Measurements from ENCODE around the gene DCTN2. TPM values are rescaled to one million over a fixed set of nuclear protein-coding genes. Genes with fewer than 3 reads are reported as not detected.

The DCTN2 gene
- total and polyA plus RNA-seq, 4 experiments from 2014 or later, result 67.4 to 86.2 (median 70.0) TPM

DNA sequence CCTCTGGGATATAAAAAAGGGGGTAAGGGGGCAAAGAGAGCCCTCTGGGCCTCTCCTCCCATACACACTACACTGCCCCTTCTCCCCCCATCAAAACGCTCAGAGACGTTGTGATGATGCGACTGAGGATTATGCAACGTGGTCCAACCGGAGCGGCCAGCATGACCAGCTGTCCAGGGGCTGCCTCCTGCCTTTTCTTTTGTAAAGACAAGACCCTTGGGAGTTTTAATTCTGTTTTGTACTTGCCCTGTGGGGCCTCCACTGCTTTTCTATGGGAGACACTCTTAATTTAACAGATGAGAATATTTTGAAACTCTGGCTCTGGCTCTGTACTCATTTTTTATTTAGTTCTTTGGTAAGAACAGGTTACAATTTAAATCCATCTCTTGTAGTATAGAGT, 17.2 kb downstream of the DCTN2 start:
- Mint-ChIP-seq H3K36me3 (peaks cover 22 to 76% of the 10 kb centered on the region in 2 donors), H3K27ac (peak overlapping the region in 3 of 7 donors; percentile 10 to 64 (median 63)), H3K4me3 (no peak overlapping the region), H3K27me3 (no peaks in the 10 kb centered on the region), H3K9me3 (no peaks in the 10 kb centered on the region), H3K4me1 (peaks cover 1 to 7% (median 3%) of the 10 kb centered on the region in 4 donors)
- H3K27me3 ChIP-seq (ENCODE audit: insufficient read depth, low read length), result no peaks in the 10 kb centered on the region
- intact Hi-C loops (cut with micrococcal nuclease), result no loop called here
- peaks cover 8% of the 10 kb centered on the region for H3K4me1 ChIP-seq (ENCODE audit: insufficient read depth, low read length)
- no peak overlapping the region for H3K27ac ChIP-seq (ENCODE audit: low read depth, low read length)
- POLR2A ChIA-PET (ENCODE audit: partially characterized antibody), result interaction anchor here (0.9 to 1.0 kb wide), 3 partner anchors 10 to 18 kb away, joined by 4 read pairs; no protein-coding TSS in a partner anchor
- no peak for DNase-seq
- H3K9me3 ChIP-seq (ENCODE audit: control insufficient read depth in 1 of 2, low read length in 2 of 2), result no peaks in the 10 kb centered on the region
- peaks cover 72% of the 10 kb centered on the region for H3K36me3 ChIP-seq (ENCODE audit: insufficient read depth, low read length)
- CTCF ChIA-PET (ENCODE audit: partially characterized antibody), result interaction anchor here (1.6 kb wide), 1 partner anchor 9 kb away, joined by 4 read pairs; no protein-coding TSS in a partner anchor
- H3K4me3 ChIP-seq (ENCODE audit: low read length in 2 of 2), result no peak overlapping the region

DNA sequence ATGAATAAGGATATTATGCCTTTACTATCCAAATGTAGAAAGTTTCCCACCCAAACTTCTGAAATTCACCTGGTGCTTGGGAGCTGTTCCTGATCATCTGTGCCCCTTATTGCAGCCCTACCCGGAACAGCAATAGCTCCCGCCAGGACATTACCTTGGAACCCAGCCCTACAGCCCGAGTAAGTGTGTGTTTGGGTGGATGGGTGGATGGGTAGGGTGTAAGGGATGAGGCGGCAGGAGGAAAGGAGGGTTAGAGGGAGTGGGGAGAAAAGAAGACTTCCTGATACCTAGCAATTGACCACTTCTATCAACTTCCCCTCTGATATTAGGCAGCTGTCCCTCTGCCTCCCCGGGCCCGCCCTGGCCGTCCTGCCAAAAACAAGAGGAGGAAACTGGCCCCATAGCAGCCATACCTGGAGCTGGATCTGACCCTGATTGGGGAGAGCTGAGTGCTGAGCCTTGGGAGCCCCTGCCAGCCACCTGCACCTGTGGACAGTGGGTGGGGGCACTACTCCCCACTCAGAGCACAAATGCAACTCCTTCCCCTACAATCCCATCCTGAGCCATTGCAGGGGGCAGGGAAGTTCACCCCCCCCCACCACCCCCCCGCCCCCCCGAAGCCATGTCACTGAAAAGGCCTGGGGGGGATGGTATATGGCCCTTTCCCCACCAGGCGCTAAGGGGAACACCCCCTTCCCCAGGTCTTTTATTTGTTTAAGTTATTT, 18.0 kb downstream of the DCTN2 start:
- CTCF ChIA-PET (ENCODE audit: partially characterized antibody), result interaction anchor here (0.6 kb wide), 1 partner anchor 105 kb away, joined by 4 read pairs; no protein-coding TSS in a partner anchor
- Histone ChIP-seq H3K36me3 (ENCODE audit: insufficient read depth, low read length) (peaks cover 66% of the 10 kb centered on the region), H3K4me3 (ENCODE audit: low read length in 2 of 2) (no peak overlapping the region), H3K27ac (ENCODE audit: low read depth, low read length) (no peak overlapping the region), H3K27me3 (ENCODE audit: insufficient read depth, low read length) (no peaks in the 10 kb centered on the region), H3K9me3 (ENCODE audit: control insufficient read depth in 1 of 2, low read length in 2 of 2) (no peaks in the 10 kb centered on the region), H3K4me1 (ENCODE audit: insufficient read depth, low read length) (peaks cover 16% of the 10 kb centered on the region)
- no peak for DNase-seq
- intact Hi-C loops (cut with micrococcal nuclease), result no loop called here
- peak overlapping the region in 1 of 8 donors; percentile 7 for H3K4me3 Mint-ChIP-seq
- H3K36me3 Mint-ChIP-seq, result peaks cover 23 to 78% of the 10 kb centered on the region in 2 donors
- POLR2A ChIA-PET (ENCODE audit: partially characterized antibody), result interaction anchor here (1.0 to 1.3 kb wide), 4 partner anchors 10 to 50 kb away, joined by 3 to 6 read pairs (median 4); partner anchors contain the start of gene DCTN2
- peak overlapping the region in 6 of 7 donors; percentile 25 to 85 (median 57) for H3K27ac Mint-ChIP-seq
- no peaks in the 10 kb centered on the region for H3K27me3 Mint-ChIP-seq
- H3K4me1 Mint-ChIP-seq, result peaks cover 8 to 14% (median 10%) of the 10 kb centered on the region in 4 donors
- no peaks in the 10 kb centered on the region for H3K9me3 Mint-ChIP-seq

DNA sequence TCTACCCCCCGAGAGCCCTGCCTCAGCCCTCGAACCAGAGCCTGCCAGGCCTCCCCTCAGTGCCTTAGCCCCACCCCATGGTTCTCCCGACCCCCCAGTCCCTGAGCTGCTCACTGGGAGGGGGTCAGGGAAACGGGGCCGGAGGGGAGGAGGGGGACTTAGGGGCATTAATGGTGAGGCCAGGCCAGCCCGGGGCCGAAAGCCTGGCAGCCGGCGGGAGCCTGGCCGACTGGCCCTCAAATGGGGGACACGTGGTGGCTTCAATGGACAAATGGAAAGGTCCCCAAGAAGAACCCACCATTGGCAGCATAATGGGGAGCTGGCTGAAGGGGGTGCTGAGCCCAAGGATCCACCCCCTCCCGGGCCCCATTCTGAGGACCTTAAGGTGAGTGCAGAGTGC, 18.8 kb downstream of the DCTN2 start:
- no peaks in the 10 kb centered on the region for H3K27me3 ChIP-seq (ENCODE audit: insufficient read depth, low read length)
- no peak overlapping the region for H3K4me3 Mint-ChIP-seq
- CTCF ChIA-PET (ENCODE audit: partially characterized antibody), result interaction anchor here (0.9 kb wide), 1 partner anchor 54 kb away, joined by 3 read pairs; no protein-coding TSS in a partner anchor
- peak overlapping the region in 1 of 7 donors; percentile 59 for H3K27ac Mint-ChIP-seq
- peaks cover 14 to 23% (median 18%) of the 10 kb centered on the region in 4 donors for H3K4me1 Mint-ChIP-seq
- no peaks in the 10 kb centered on the region for H3K9me3 Mint-ChIP-seq
- H3K36me3 Mint-ChIP-seq, result peaks cover 21 to 80% of the 10 kb centered on the region in 2 donors
- POLR2A ChIA-PET (ENCODE audit: partially characterized antibody), result interaction anchor here (1.2 to 1.3 kb wide), 2 partner anchors 12 to 19 kb away, joined by 3 to 6 read pairs; partner anchors contain the start of gene DCTN2
- no peaks in the 10 kb centered on the region for H3K27me3 Mint-ChIP-seq
- H3K36me3 ChIP-seq (ENCODE audit: insufficient read depth, low read length), result peaks cover 60% of the 10 kb centered on the region
- intact Hi-C loops (cut with micrococcal nuclease), result no loop called here
- peaks cover 24% of the 10 kb centered on the region for H3K4me1 ChIP-seq (ENCODE audit: insufficient read depth, low read length)
- no peak for DNase-seq
- no peak overlapping the region for H3K27ac ChIP-seq (ENCODE audit: low read depth, low read length)
- H3K4me3 ChIP-seq (ENCODE audit: low read length in 2 of 2), result no peak overlapping the region
- H3K9me3 ChIP-seq (ENCODE audit: control insufficient read depth in 1 of 2, low read length in 2 of 2), result no peaks in the 10 kb centered on the region

DNA sequence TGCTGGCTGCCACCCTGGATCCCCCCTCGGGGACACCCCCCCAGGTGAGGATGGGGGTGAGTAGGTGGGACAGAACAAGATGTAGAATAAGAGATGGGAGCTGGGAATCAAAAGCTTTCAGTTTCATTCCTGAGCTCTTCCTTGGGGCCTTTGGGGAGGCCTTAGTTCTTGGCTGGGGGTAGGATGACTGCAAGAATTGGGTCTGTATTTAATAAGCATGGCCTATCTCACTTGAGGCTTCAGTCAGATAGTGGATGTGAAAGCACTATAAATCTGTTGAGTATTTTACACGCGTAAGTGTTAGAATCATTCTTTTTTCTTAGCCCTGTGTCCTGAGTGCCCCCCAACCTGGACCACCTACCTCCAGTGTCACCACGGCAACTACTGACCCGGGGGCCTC, 19.8 kb downstream of the DCTN2 start:
- Histone ChIP-seq H3K36me3 (ENCODE audit: insufficient read depth, low read length) (peaks cover 50% of the 10 kb centered on the region), H3K9me3 (ENCODE audit: control insufficient read depth in 1 of 2, low read length in 2 of 2) (no peaks in the 10 kb centered on the region), H3K4me1 (ENCODE audit: insufficient read depth, low read length) (peaks cover 27% of the 10 kb centered on the region), H3K27me3 (ENCODE audit: insufficient read depth, low read length) (no peaks in the 10 kb centered on the region), H3K4me3 (ENCODE audit: low read length in 2 of 2) (no peak overlapping the region), H3K27ac (ENCODE audit: low read depth, low read length) (no peak overlapping the region)
- Mint-ChIP-seq H3K36me3 (peaks cover 11 to 73% of the 10 kb centered on the region in 2 donors), H3K9me3 (no peaks in the 10 kb centered on the region), H3K4me3 (no peak overlapping the region), H3K4me1 (peaks cover 14 to 26% (median 20%) of the 10 kb centered on the region in 4 donors), H3K27me3 (no peaks in the 10 kb centered on the region), H3K27ac (peak overlapping the region in 4 of 7 donors; percentile 2 to 56 (median 42))
- ChIA-PET CTCF (ENCODE audit: partially characterized antibody) (interaction anchor here (0.6 to 1.6 kb wide), 4 partner anchors 40 to 68 kb away, joined by 3 to 6 read pairs (median 5); partner anchors contain the start of gene GLI1), POLR2A (ENCODE audit: partially characterized antibody) (interaction anchor here (1.5 kb wide), 1 partner anchor 11 kb away, joined by 6 read pairs; no protein-coding TSS in a partner anchor)
- DNase-seq, result no peak
- intact Hi-C loops (cut with micrococcal nuclease), result no loop called here

DNA sequence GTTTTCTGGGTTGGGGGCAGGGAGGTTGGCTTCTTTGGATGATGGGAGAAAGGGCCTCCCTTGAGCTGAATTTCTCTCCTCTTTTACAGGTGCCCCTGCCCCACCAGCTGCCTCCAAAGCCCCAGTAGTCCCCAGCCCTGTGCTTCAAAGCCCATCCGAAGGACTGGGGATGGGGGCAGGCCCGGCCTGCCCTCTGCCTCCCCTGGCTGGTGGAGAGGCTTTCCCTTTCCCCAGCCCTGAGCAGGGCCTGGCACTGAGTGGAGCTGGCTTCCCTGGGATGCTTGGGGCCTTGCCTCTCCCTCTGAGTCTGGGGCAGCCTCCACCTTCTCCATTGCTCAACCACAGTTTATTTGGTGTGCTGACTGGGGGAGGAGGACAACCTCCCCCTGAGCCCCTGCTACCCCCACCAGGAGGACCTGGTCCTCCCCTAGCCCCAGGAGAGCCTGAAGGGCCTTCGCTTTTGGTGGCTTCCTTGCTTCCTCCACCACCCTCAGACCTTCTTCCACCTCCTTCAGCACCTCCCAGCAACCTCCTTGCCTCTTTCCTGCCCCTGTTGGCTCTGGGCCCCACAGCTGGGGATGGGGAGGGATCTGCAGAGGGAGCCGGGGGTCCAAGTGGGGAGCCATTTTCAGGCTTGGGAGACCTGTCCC, 20.4 kb downstream of the DCTN2 start:
- H3K27ac Mint-ChIP-seq, result peak overlapping the region in 3 of 7 donors; percentile 15 to 77 (median 32)
- H3K36me3 ChIP-seq (ENCODE audit: insufficient read depth, low read length), result peaks cover 44% of the 10 kb centered on the region

DNA sequence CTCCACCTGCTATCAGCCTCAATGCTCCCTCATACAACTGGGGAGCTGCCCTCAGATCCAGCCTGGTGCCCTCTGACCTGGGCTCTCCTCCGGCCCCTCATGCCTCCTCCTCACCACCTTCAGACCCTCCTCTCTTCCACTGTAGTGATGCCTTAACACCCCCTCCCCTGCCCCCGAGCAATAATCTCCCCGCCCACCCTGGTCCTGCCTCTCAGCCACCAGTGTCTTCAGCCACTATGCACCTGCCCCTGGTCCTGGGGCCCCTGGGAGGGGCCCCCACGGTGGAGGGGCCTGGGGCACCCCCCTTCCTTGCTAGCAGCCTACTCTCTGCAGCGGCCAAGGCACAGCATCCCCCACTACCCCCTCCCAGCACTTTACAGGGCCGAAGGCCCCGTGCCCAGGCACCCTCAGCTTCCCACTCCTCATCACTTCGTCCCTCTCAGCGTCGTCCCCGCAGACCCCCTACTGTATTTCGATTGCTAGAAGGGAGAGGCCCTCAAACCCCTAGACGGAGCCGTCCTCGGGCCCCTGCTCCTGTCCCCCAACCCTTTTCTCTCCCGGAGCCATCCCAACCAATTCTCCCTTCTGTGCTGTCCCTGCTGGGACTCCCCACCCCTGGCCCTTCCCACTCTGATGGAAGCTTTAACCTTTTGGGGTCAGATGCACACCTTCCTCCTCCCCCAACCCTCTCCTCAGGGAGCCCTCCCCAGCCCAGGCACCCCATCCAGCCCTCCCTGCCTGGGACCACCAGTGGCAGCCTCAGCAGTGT, 21.2 kb downstream of the DCTN2 start:
- ChIA-PET POLR2A (ENCODE audit: partially characterized antibody) (interaction anchor here (1.1 to 1.5 kb wide), 2 partner anchors 13 to 15 kb away, joined by 3 to 6 read pairs; no protein-coding TSS in a partner anchor), CTCF (ENCODE audit: partially characterized antibody) (interaction anchor here (0.5 to 1.6 kb wide), 2 partner anchors 63 to 1263 kb away, joined by 4 to 6 read pairs; no protein-coding TSS in a partner anchor)
- H3K9me3 ChIP-seq (ENCODE audit: control insufficient read depth in 1 of 2, low read length in 2 of 2), result no peaks in the 10 kb centered on the region
- intact Hi-C loops (cut with micrococcal nuclease), result no loop called here
- H3K4me1 ChIP-seq (ENCODE audit: insufficient read depth, low read length), result peaks cover 41% of the 10 kb centered on the region
- DNase-seq, result no peak
- peaks cover 39% of the 10 kb centered on the region for H3K36me3 ChIP-seq (ENCODE audit: insufficient read depth, low read length)
- H3K27ac ChIP-seq (ENCODE audit: low read depth, low read length), result no peak overlapping the region
- H3K4me3 Mint-ChIP-seq, result peak overlapping the region in 2 of 8 donors; percentile 17 to 43
- H3K9me3 Mint-ChIP-seq, result peaks cover 0 to 3% (median 0%) of the 10 kb centered on the region in 8 donors
- H3K36me3 Mint-ChIP-seq, result peaks cover 4 to 67% of the 10 kb centered on the region in 2 donors
- peak overlapping the region in 3 of 7 donors; percentile 51 to 99 (median 57) for H3K27ac Mint-ChIP-seq
- no peak overlapping the region for H3K4me3 ChIP-seq (ENCODE audit: low read length in 2 of 2)
- peaks cover 22 to 39% (median 30%) of the 10 kb centered on the region in 4 donors for H3K4me1 Mint-ChIP-seq
- peaks cover 0 to 2% of the 10 kb centered on the region in 2 donors for H3K27me3 Mint-ChIP-seq
- H3K27me3 ChIP-seq (ENCODE audit: insufficient read depth, low read length), result no peaks in the 10 kb centered on the region

More for the DNA sequence above, 20.4 kb downstream of the DCTN2 start:
- Histone ChIP-seq H3K9me3 (ENCODE audit: control insufficient read depth in 1 of 2, low read length in 2 of 2) (no peaks in the 10 kb centered on the region), H3K27me3 (ENCODE audit: insufficient read depth, low read length) (no peaks in the 10 kb centered on the region), H3K4me1 (ENCODE audit: insufficient read depth, low read length) (peaks cover 33% of the 10 kb centered on the region), H3K27ac (ENCODE audit: low read depth, low read length) (no peak overlapping the region), H3K4me3 (ENCODE audit: low read length in 2 of 2) (no peak overlapping the region)
- CTCF ChIA-PET (ENCODE audit: partially characterized antibody), result interaction anchor here (0.5 to 1.6 kb wide), 5 partner anchors 39 to 1264 kb away, joined by 3 to 6 read pairs (median 4); partner anchors contain the start of gene GLI1
- Mint-ChIP-seq H3K27me3 (peaks cover 0 to 2% of the 10 kb centered on the region in 2 donors), H3K9me3 (peaks cover 0 to under 1% (median 0%) of the 10 kb centered on the region in 8 donors), H3K36me3 (peaks cover 5 to 72% of the 10 kb centered on the region in 2 donors), H3K4me1 (peaks cover 20 to 31% (median 25%) of the 10 kb centered on the region in 4 donors), H3K4me3 (no peak overlapping the region)
- POLR2A ChIA-PET (ENCODE audit: partially characterized antibody), result interaction anchor here (1.5 kb wide), 1 partner anchor 12 kb away, joined by 6 read pairs; no protein-coding TSS in a partner anchor
- DNase-seq, result no peak
- intact Hi-C loops (cut with micrococcal nuclease), result no loop called here

All from CD4-positive, alpha-beta memory T cell (primary cell).